ENCODE results near the gene PRICKLE1.

Gene PRICKLE1

GRCh38 chr12:42511656-42512055 is 77.9 kb downstream of the PRICKLE1 start:
- DNase-seq (ENCODE audit: low spot score), result no peak
- TF ChIP-seq CTCF (IDR thresholded peaks at IDR 0.05; ENCODE audit: borderline replicate concordance, control extremely low read depth, extremely low read depth, insufficient read depth, missing control alignments), result no peak
- in situ Hi-C loops (cut with MboI; ENCODE audit: low sequenced_read_pairs, unreplicated experiment), result no loop called here

- TF ChIP-seq CTCF (IDR thresholded peaks at IDR 0.05; ENCODE audit: borderline replicate concordance, control extremely low read depth, extremely low read depth, insufficient read depth, missing control alignments), result no peak
- in situ Hi-C loops (cut with MboI; ENCODE audit: low sequenced_read_pairs, unreplicated experiment), result no loop called here
- DNase-seq (ENCODE audit: low spot score), result no peak
These were observed 78.7 kb downstream of the PRICKLE1 start for GRCh38 chr12:42510823-42511222.

GRCh38 chr12:42508913-42509460 is 80.6 kb downstream of the PRICKLE1 start:
- no peak for DNase-seq (ENCODE audit: low spot score)
- in situ Hi-C loops (cut with MboI; ENCODE audit: low sequenced_read_pairs, unreplicated experiment), result no loop called here
- no peak for TF ChIP-seq CTCF (IDR thresholded peaks at IDR 0.05; ENCODE audit: borderline replicate concordance, control extremely low read depth, extremely low read depth, insufficient read depth, missing control alignments)

- TF ChIP-seq CTCF (IDR thresholded peaks at IDR 0.05; ENCODE audit: borderline replicate concordance, control extremely low read depth, extremely low read depth, insufficient read depth, missing control alignments), result no peak
- in situ Hi-C loops (cut with MboI; ENCODE audit: low sequenced_read_pairs, unreplicated experiment), result no loop called here
- DNase-seq (ENCODE audit: low spot score), result no peak
These were observed 82.0 kb downstream of the PRICKLE1 start for GRCh38 chr12:42507565-42507964.

GRCh38 chr12:42507081-42507480 is 82.5 kb downstream of the PRICKLE1 start:
- in situ Hi-C loops (cut with MboI; ENCODE audit: low sequenced_read_pairs, unreplicated experiment), result no loop called here
- DNase-seq (ENCODE audit: low spot score), result no peak
- TF ChIP-seq CTCF (IDR thresholded peaks at IDR 0.05; ENCODE audit: borderline replicate concordance, control extremely low read depth, extremely low read depth, insufficient read depth, missing control alignments), result no peak

GRCh38 chr12:42504049-42504448 is 85.5 kb downstream of the PRICKLE1 start:
- DNase-seq (ENCODE audit: low spot score), result no peak
- no peak for TF ChIP-seq CTCF (IDR thresholded peaks at IDR 0.05; ENCODE audit: borderline replicate concordance, control extremely low read depth, extremely low read depth, insufficient read depth, missing control alignments)
- in situ Hi-C loops (cut with MboI; ENCODE audit: low sequenced_read_pairs, unreplicated experiment), result no loop called here

- TF ChIP-seq CTCF (IDR thresholded peaks at IDR 0.05; ENCODE audit: borderline replicate concordance, control extremely low read depth, extremely low read depth, insufficient read depth, missing control alignments), result no peak
- in situ Hi-C loops (cut with MboI; ENCODE audit: low sequenced_read_pairs, unreplicated experiment), result no loop called here
- DNase-seq (ENCODE audit: low spot score), result no peak
These were observed 86.9 kb downstream of the PRICKLE1 start for GRCh38 chr12:42502682-42503081.
